OCI-LY7 (cell line): ENCODE results near the gene NCOA7. TPM values are rescaled to one million over a fixed set of nuclear protein-coding genes. Genes with fewer than 3 reads are reported as not detected.
"Not testable (repeated sequence)": the region's sequence is repeated elsewhere in the genome, so short reads cannot be mapped to it uniquely, and the experiment has no call there.

Experiments
- BruUV-seq: library from RNA; stranded (reverse); fragments of 400-500 nt; replicated peaks from 2 replicates; lab custom pipeline; 2021; lab: Mats Ljungman, UMichigan
- CTCF ChIA-PET: fragments of 300-600 bp; sonication (Branson Sonifier 250); formaldehyde crosslinking; loops from one replicate; lab custom pipeline; 2022; ENCODE audit warnings: antibody characterized with exemption; ENCODE audit not compliant: unreplicated experiment; lab: Charles Lee
- POLR2A ChIA-PET: fragments of 300-600 bp; sonication (Branson Sonifier 250); formaldehyde crosslinking; loops from one replicate; lab custom pipeline; 2022; ENCODE audit warnings: antibody characterized with exemption; lab: Charles Lee
- DNase-seq: peaks from one replicate; pipeline ENCODE4 v3.0.0-alpha.2; 2015; ENCODE audit warnings: low spot score
- H2AFZ ChIP-seq: fragments of 200-600 bp; sonication (generic), shearing (Covaris generic); 2 replicates; pipeline ENCODE4 v1.6.1; 2014; ENCODE audit warnings: mild to moderate bottlenecking, antibody characterized with exemption, low read length, moderate library complexity
- H3K27ac ChIP-seq: fragments of 200-600 bp; sonication (generic); 2 replicates; pipeline ENCODE4 v1.5.1; 2014; ENCODE audit warnings: mixed run types, low read depth, mild to moderate bottlenecking, moderate library complexity, low read length, inconsistent platforms; ENCODE audit not compliant: poor library complexity, severe bottlenecking
- H3K36me3 ChIP-seq: fragments of 200-600 bp; sonication (generic); 2 replicates; pipeline ENCODE4 v1.6.1; 2014; ENCODE audit warnings: mild to moderate bottlenecking, antibody characterized with exemption, low read length, moderate library complexity, mixed read lengths; ENCODE audit not compliant: insufficient read depth
- H3K4me1 ChIP-seq: fragments of 200-600 bp; sonication (generic); 2 replicates; pipeline ENCODE4 v1.5.1; 2014; ENCODE audit warnings: mild to moderate bottlenecking, low read length; ENCODE audit not compliant: insufficient read depth, poor library complexity, severe bottlenecking
- H3K4me2 ChIP-seq: fragments of 200-600 bp; sonication (generic); 2 replicates; pipeline ENCODE4 v1.6.1; 2014; ENCODE audit warnings: mild to moderate bottlenecking, low read length
- H3K4me3 ChIP-seq: fragments of 200-600 bp; sonication (generic); 2 replicates; pipeline ENCODE4 v1.5.1; 2014; ENCODE audit warnings: mild to moderate bottlenecking, low read depth, low read length; ENCODE audit not compliant: poor library complexity, severe bottlenecking
- H3K79me2 ChIP-seq: fragments of 200-600 bp; sonication (generic); 2 replicates; pipeline ENCODE4 v1.6.1; 2016; ENCODE audit warnings: low read depth, mild to moderate bottlenecking, low read length, moderate library complexity, mixed read lengths; ENCODE audit not compliant: insufficient read depth
- H3K9me2 ChIP-seq: fragments of 200-600 bp; sonication (generic); 2 replicates; pipeline ENCODE4 v1.6.1; 2016; ENCODE audit warnings: mild to moderate bottlenecking, low read length, mixed read lengths; ENCODE audit not compliant: insufficient read depth
- H3K9me3 ChIP-seq: fragments of 200-600 bp; sonication (generic); 2 replicates; pipeline ENCODE4 v1.6.1; 2014; ENCODE audit warnings: mild to moderate bottlenecking, mixed run types, low read length, mixed read lengths
- H4K20me1 ChIP-seq: fragments of 200-600 bp; sonication (generic); 2 replicates; pipeline ENCODE4 v1.6.1; 2014; ENCODE audit warnings: mild to moderate bottlenecking, antibody characterized with exemption, low read length, moderate library complexity, mixed read lengths; ENCODE audit not compliant: insufficient read depth
- EZH2phosphoT487 ChIP-seq: fragments of 200-600 bp; sonication (generic); IDR thresholded peaks from 2 replicates; pipeline ENCODE4 v1.6.1; 2018; ENCODE audit warnings: low read depth, borderline replicate concordance, mild to moderate bottlenecking, mixed run types, antibody characterized with exemption, low read length, moderate library complexity, mixed read lengths
- intact Hi-C: fragments of 100-400 bp; cut with micrococcal nuclease; formaldehyde crosslinking; loops from one replicate; pipeline ENCODE4 v1.10.0; 2022; ENCODE audit not compliant: unreplicated experiment
- total RNA-seq, 2 experiments: library from RNA; depleted of rRNA in 1 of 2; stranded (reverse); fragments of >200 nt in 1 of 2; shearing (Covaris generic) in 1 of 2; gene quantifications; 2 replicates each; pipeline ENCODE4 v1.2.3, GENCODE V29; 2014 to 2022
- TF ChIP-seq, protein P1 (sequence below): fragments of 200-600 bp; sonication (generic); conservative IDR thresholded peaks from 2 replicates; pipeline ENCODE4 v1.5.1; 2014; ENCODE audit warnings: mild to moderate bottlenecking, antibody characterized with exemption, low read length, moderate library complexity, mixed read lengths

NCOA7 gene
- total RNA-seq, 2 experiments from 2014 or later, result 14.8 to 52.2 TPM

DNA sequence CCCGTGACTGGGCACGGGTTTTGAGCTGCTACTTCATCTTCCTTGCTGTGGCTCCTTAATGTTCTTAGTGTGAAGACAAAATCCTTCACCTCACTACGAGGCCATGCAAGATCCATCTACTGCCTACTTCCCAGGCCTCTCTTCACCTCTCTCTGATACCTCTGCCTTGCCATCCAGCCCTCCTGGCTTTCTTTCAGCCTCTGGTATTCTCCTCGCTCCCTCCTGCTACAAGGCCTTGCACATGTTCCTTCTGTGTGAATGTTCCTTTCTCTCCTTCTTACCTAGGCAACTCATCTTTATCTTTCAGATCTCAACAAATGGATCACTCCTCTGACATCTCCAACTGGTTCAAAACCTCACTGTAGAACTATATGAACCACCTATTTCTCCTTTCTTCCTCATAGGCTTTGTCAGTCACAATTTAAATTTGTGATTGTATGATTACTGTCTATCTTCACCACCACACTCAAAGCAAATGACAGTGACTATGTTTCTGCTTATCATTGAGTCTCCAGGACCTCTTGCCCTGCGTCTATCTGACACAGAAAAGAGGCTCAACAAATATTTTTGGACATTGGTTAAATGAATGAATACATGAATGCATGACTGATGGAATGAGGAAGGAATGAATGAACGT is 21.5 kb upstream of the NCOA7 start:
- Histone ChIP-seq H3K27ac (no peak overlapping the region), H4K20me1 (no peaks in the 10 kb centered on the region), H3K36me3 (no peaks in the 10 kb centered on the region), H3K9me2 (no peaks in the 10 kb centered on the region), H3K4me2 (no peak overlapping the region), H3K4me3 (no peak overlapping the region), H3K4me1 (no peaks in the 10 kb centered on the region), H3K9me3 (no peaks in the 10 kb centered on the region), H3K79me2 (no peaks in the 10 kb centered on the region), H2AFZ (peak overlapping the region; percentile 20; the same call in 1 of the 2 replicates)
- ChIA-PET POLR2A (interaction anchor here (0.6 kb wide), 1 partner anchor 211 kb away, joined by 4 read pairs; no protein-coding TSS in a partner anchor), CTCF (no interaction called here)
- no peak for DNase-seq
- TF ChIP-seq, protein P1, sequence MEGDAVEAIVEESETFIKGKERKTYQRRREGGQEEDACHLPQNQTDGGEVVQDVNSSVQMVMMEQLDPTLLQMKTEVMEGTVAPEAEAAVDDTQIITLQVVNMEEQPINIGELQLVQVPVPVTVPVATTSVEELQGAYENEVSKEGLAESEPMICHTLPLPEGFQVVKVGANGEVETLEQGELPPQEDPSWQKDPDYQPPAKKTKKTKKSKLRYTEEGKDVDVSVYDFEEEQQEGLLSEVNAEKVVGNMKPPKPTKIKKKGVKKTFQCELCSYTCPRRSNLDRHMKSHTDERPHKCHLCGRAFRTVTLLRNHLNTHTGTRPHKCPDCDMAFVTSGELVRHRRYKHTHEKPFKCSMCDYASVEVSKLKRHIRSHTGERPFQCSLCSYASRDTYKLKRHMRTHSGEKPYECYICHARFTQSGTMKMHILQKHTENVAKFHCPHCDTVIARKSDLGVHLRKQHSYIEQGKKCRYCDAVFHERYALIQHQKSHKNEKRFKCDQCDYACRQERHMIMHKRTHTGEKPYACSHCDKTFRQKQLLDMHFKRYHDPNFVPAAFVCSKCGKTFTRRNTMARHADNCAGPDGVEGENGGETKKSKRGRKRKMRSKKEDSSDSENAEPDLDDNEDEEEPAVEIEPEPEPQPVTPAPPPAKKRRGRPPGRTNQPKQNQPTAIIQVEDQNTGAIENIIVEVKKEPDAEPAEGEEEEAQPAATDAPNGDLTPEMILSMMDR, result no peak
- no peak for TF ChIP-seq EZH2phosphoT487
- no TSS peak for BruUV-seq
- intact Hi-C loops, result loop anchor here (1.0 to 5.0 kb wide), 3 partner anchors 257 to 576 kb away; no protein-coding TSS in a partner anchor

DNA sequence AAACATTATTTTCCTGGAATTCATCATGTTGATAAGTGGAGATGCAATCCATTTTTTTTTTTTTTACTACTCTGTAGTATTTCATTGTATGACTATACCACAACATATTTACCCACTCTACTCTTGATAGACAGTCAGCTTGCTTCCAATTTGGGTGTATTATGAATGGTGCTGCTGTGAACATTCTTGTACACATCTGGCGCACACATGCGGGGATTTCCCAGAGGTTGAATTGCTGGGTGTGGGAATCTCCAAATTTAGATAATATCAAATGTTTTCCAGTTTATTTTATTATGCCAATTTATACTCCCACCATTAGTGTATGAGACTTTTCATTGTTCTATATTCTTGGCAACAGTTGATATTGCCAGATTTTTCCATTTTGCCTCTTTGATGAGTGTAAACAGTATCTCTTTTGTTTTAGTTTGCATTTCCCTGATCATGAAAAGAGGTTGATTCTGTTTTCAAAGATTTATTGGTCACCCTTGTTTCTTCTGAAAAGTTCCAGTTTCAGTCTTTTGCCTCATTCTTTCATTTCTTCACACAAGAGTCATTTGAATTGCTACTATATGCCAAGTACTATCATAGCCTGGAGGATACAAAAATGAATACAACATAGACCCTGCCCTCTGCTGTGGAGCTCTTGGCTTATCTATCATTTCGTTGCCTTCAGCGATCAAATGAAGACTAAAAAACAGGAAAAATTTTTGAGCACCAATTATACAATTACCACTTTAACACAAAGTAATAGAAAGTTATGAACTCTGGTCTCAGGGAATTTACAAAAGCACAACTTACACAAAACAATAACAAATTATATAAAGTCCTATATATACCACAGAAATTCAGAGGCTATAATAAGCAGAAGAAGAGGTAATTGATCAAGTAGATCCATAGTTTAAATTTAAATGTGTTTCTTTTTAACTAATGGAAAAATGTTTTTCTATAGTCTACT is 17.1 kb upstream of the NCOA7 start:
- no peak for DNase-seq
- peaks cover 5% of the 10 kb centered on the region; the same call in 1 of the 2 replicates for H4K20me1 ChIP-seq
- no peak for TF ChIP-seq EZH2phosphoT487
- TF ChIP-seq, protein P1, result no peak
- H3K4me1 ChIP-seq, result no peaks in the 10 kb centered on the region
- no peaks in the 10 kb centered on the region for H3K79me2 ChIP-seq
- ChIA-PET CTCF (no interaction called here), POLR2A (no interaction called here)
- no peaks in the 10 kb centered on the region for H3K36me3 ChIP-seq
- H3K27ac ChIP-seq, result no peak overlapping the region
- no peaks in the 10 kb centered on the region for H3K9me2 ChIP-seq
- BruUV-seq, result no TSS peak
- no peaks in the 10 kb centered on the region for H3K9me3 ChIP-seq
- no peak overlapping the region for H3K4me2 ChIP-seq
- intact Hi-C loops, result no loop called here
- no peak overlapping the region for H3K4me3 ChIP-seq
- no peak overlapping the region for H2AFZ ChIP-seq

GRCh38 chr6:125776107-125776826 is 14.5 kb upstream of the NCOA7 start:
- H3K79me2 ChIP-seq, H3K4me1 ChIP-seq, H3K27ac ChIP-seq, DNase-seq, intact Hi-C loops, H4K20me1 ChIP-seq, H2AFZ ChIP-seq, BruUV-seq, H3K9me3 ChIP-seq, H3K4me2 ChIP-seq, H3K36me3 ChIP-seq, H3K9me2 ChIP-seq, H3K4me3 ChIP-seq: not testable (repeated sequence)
- ChIA-PET POLR2A (interaction anchor here (0.6 kb wide), 1 partner anchor 430 kb away, joined by 3 read pairs; no protein-coding TSS in a partner anchor), CTCF (interaction anchor here (0.6 kb wide), 1 partner anchor 475 kb away, joined by 3 read pairs; no protein-coding TSS in a partner anchor)
